Natural killer cell treated with Interleukin-12 subunit alpha and Interleukin-12 subunit beta and Interleukin-15 and Interleukin-18, amount 100 ng/mL, for 72 hours (primary cell): ENCODE data around the gene THTPA. TPM values are rescaled to one million over a fixed set of nuclear protein-coding genes. Genes with fewer than 3 reads are reported as not detected.

Experiments
- ATAC-seq, 2 donors: fragments of 150-1000 bp; cut with Tn5 transposase in 1 of 2; sonication (Bioruptor Pico), chemical (Tn5 transposase) in 1 of 2; 2 replicates each; pipeline ENCODE4 v1.10.0; 2021
- DNase-seq: peaks from one replicate; pipeline ENCODE4 v3.0.0; 2022; ENCODE audit warnings: low spot score
- H3K27ac Mint-ChIP-seq, 2 donors: 1 replicate in 1 of 2; 2 replicates in 1 of 2; pipeline ENCODE4 v1.8.0; 2022; ENCODE audit warnings: mixed read lengths in 2 of 2, mild to moderate bottlenecking in 1 of 2, moderate library complexity in 1 of 2
- H3K27me3 Mint-ChIP-seq, 2 donors: 1 replicate in 1 of 2; 2 replicates in 1 of 2; pipeline ENCODE4 v1.8.0; 2022; ENCODE audit warnings: mixed read lengths in 2 of 2
- H3K36me3 Mint-ChIP-seq: one replicate; pipeline ENCODE4 v1.8.0; 2022; ENCODE audit warnings: mixed read lengths
- H3K4me1 Mint-ChIP-seq, 2 donors: 1 replicate in 1 of 2; 2 replicates in 1 of 2; pipeline ENCODE4 v1.8.0; 2022; ENCODE audit warnings: low read depth in 2 of 2, mixed read lengths in 2 of 2, mild to moderate bottlenecking in 1 of 2
- H3K4me3 Mint-ChIP-seq: one replicate; pipeline ENCODE4 v1.8.0; 2022; ENCODE audit warnings: mixed read lengths
- H3K9me3 Mint-ChIP-seq: 2 replicates; pipeline ENCODE4 v1.8.0; 2022; ENCODE audit warnings: mixed read lengths
- total RNA-seq, 2 donors: library from RNA; stranded (reverse); gene quantifications; one replicate each; pipeline ENCODE4 v1.2.3, GENCODE V29; 2022

THTPA gene
- 10 to 100 TPM; 10.6 to 11.7 TPM for total RNA-seq

GRCh38 chr14:23555882-23556699 lies at the start of gene THTPA:
Gene THTPA, plus strand, starts transcription at chr14:23556271. Its CDS starts 487 bp downstream, at chr14:23556758.
- ATAC-seq (peak; percentile 89 to 91), DNase-seq (peak; percentile 93)
- peak within 1 kb of the TSS; percentile 95 for H3K4me3 Mint-ChIP-seq
- H3K36me3 Mint-ChIP-seq, result peaks cover 7% of the 10 kb centered on the region
- H3K27ac Mint-ChIP-seq, result peak within 1 kb of the TSS; percentile 85 to 94
- no peaks in the 10 kb centered on the region for H3K27me3 Mint-ChIP-seq
- peaks cover 33 to 36% of the 10 kb centered on the region in 2 donors for H3K4me1 Mint-ChIP-seq
- H3K9me3 Mint-ChIP-seq, result no peaks in the 10 kb centered on the region

- Mint-ChIP-seq H3K4me3 (peak overlapping the region; percentile 56), H3K9me3 (no peaks in the 10 kb centered on the region), H3K36me3 (no peaks in the 10 kb centered on the region), H3K27ac (no peak overlapping the region), H3K27me3 (no peaks in the 10 kb centered on the region), H3K4me1 (no peaks in the 10 kb centered on the region)
- ATAC-seq (no peak), DNase-seq (no peak)
These were observed 43.9 kb upstream of the THTPA start for GRCh38 chr14:23512156-23512555.

- Mint-ChIP-seq H3K36me3 (no peaks in the 10 kb centered on the region), H3K9me3 (no peaks in the 10 kb centered on the region), H3K27me3 (no peaks in the 10 kb centered on the region), H3K4me1 (no peaks in the 10 kb centered on the region), H3K27ac (no peak overlapping the region), H3K4me3 (no peak overlapping the region)
- ATAC-seq (no peak), DNase-seq (no peak)
These were observed 42.9 kb upstream of the THTPA start for GRCh38 chr14:23513005-23513817.

- H3K27me3 Mint-ChIP-seq, result no peaks in the 10 kb centered on the region
- H3K9me3 Mint-ChIP-seq, result no peaks in the 10 kb centered on the region
- H3K27ac Mint-ChIP-seq, result no peak overlapping the region
These were observed 42.0 kb upstream of the THTPA start for GRCh38 chr14:23513818-23514643.

GRCh38 chr14:23514644-23514957 lies 41.5 kb upstream of the THTPA start:
- H3K27me3 Mint-ChIP-seq, result no peaks in the 10 kb centered on the region
- no peak for ATAC-seq
- H3K36me3 Mint-ChIP-seq, result no peaks in the 10 kb centered on the region
- DNase-seq, result no peak
- H3K4me1 Mint-ChIP-seq, result no peaks in the 10 kb centered on the region
- no peak overlapping the region for H3K27ac Mint-ChIP-seq
- H3K9me3 Mint-ChIP-seq, result no peaks in the 10 kb centered on the region
- H3K4me3 Mint-ChIP-seq, result no peak overlapping the region

More at GRCh38 chr14:23513818-23514643, 42.0 kb upstream of the THTPA start:
- no peak for ATAC-seq
- no peaks in the 10 kb centered on the region for H3K36me3 Mint-ChIP-seq
- H3K4me1 Mint-ChIP-seq, result no peaks in the 10 kb centered on the region
- no peak for DNase-seq
- no peak overlapping the region for H3K4me3 Mint-ChIP-seq

- no peak overlapping the region for H3K4me3 Mint-ChIP-seq
- no peaks in the 10 kb centered on the region for H3K36me3 Mint-ChIP-seq
- H3K9me3 Mint-ChIP-seq, result no peaks in the 10 kb centered on the region
- peaks cover 0 to 3% of the 10 kb centered on the region in 2 donors for H3K4me1 Mint-ChIP-seq
- H3K27ac Mint-ChIP-seq, result no peak overlapping the region
- H3K27me3 Mint-ChIP-seq, result no peaks in the 10 kb centered on the region
- no peak for ATAC-seq
- no peak for DNase-seq
These were observed 38.3 kb upstream of the THTPA start for GRCh38 chr14:23517650-23518326.

GRCh38 chr14:23518709-23519108 lies 37.4 kb upstream of the THTPA start:
- DNase-seq (no peak), ATAC-seq (no peak)
- no peak overlapping the region for H3K27ac Mint-ChIP-seq
- H3K27me3 Mint-ChIP-seq, result no peaks in the 10 kb centered on the region
- no peaks in the 10 kb centered on the region for H3K36me3 Mint-ChIP-seq
- H3K4me3 Mint-ChIP-seq, result no peak overlapping the region
- H3K9me3 Mint-ChIP-seq, result no peaks in the 10 kb centered on the region
- H3K4me1 Mint-ChIP-seq, result peaks cover 0 to 3% of the 10 kb centered on the region in 2 donors

- ATAC-seq (no peak), DNase-seq (no peak)
- Mint-ChIP-seq H3K36me3 (no peaks in the 10 kb centered on the region), H3K9me3 (no peaks in the 10 kb centered on the region), H3K27me3 (no peaks in the 10 kb centered on the region), H3K4me3 (no peak overlapping the region), H3K4me1 (peaks cover 0 to 3% of the 10 kb centered on the region in 2 donors), H3K27ac (no peak overlapping the region)
These were observed 35.1 kb upstream of the THTPA start for GRCh38 chr14:23520899-23521533.

GRCh38 chr14:23521785-23522640 lies 34.1 kb upstream of the THTPA start:
- H3K27ac Mint-ChIP-seq, result no peak overlapping the region
- ATAC-seq (no peak), DNase-seq (no peak)
- no peaks in the 10 kb centered on the region for H3K9me3 Mint-ChIP-seq
- H3K27me3 Mint-ChIP-seq, result no peaks in the 10 kb centered on the region
- H3K36me3 Mint-ChIP-seq, result no peaks in the 10 kb centered on the region
- H3K4me1 Mint-ChIP-seq, result peaks cover 0 to 3% of the 10 kb centered on the region in 2 donors
- no peak overlapping the region for H3K4me3 Mint-ChIP-seq

GRCh38 chr14:23522643-23523198 lies 33.4 kb upstream of the THTPA start:
- no peaks in the 10 kb centered on the region for H3K27me3 Mint-ChIP-seq
- H3K4me3 Mint-ChIP-seq, result no peak overlapping the region
- ATAC-seq (no peak), DNase-seq (no peak)
- no peak overlapping the region for H3K27ac Mint-ChIP-seq
- H3K36me3 Mint-ChIP-seq, result no peaks in the 10 kb centered on the region
- peaks cover 0 to 3% of the 10 kb centered on the region in 2 donors for H3K4me1 Mint-ChIP-seq
- no peaks in the 10 kb centered on the region for H3K9me3 Mint-ChIP-seq

GRCh38 chr14:23523229-23524016 lies 32.6 kb upstream of the THTPA start:
- H3K4me1 Mint-ChIP-seq, result peaks cover 0 to 3% of the 10 kb centered on the region in 2 donors
- H3K9me3 Mint-ChIP-seq, result no peaks in the 10 kb centered on the region
- H3K36me3 Mint-ChIP-seq, result no peaks in the 10 kb centered on the region
- H3K27me3 Mint-ChIP-seq, result no peaks in the 10 kb centered on the region
- no peak overlapping the region for H3K27ac Mint-ChIP-seq
- H3K4me3 Mint-ChIP-seq, result no peak overlapping the region
- ATAC-seq (no peak), DNase-seq (no peak)
